Measurements from ENCODE around the gene CLDND2. TPM values are rescaled to one million over a fixed set of nuclear protein-coding genes. Genes with fewer than 3 reads are reported as not detected.

CLDND2 gene
- total RNA-seq, 1 donor from 2014 or later: not detected

- Histone ChIP-seq H3K27me3 (no peaks in the 10 kb centered on the region), H3K4me2 (no peak overlapping the region), H4K20me1 (ENCODE audit: low read depth) (no peaks in the 10 kb centered on the region), H3K27ac (no peak overlapping the region), H3K9me3 (ENCODE audit: low read depth) (no peaks in the 10 kb centered on the region), H3K79me2 (ENCODE audit: low read depth) (no peaks in the 10 kb centered on the region), H3K9ac (no peak overlapping the region), H3K36me3 (no peaks in the 10 kb centered on the region), H3F3A (ENCODE audit: low read depth) (peaks cover 9% of the 10 kb centered on the region), H3K4me3 (no peak overlapping the region), H2AFZ (replicated peaks) (no peak overlapping the region), H3K4me1 (peaks cover 7% of the 10 kb centered on the region)
- peaks cover 5% of the 10 kb centered on the region for H3K4me1 Mint-ChIP-seq
- no peaks in the 10 kb centered on the region for H3K9me3 Mint-ChIP-seq
- H3K27ac Mint-ChIP-seq: no peak overlapping the region
- H3K27me3 Mint-ChIP-seq (ENCODE audit: insufficient read depth, low read depth): peaks cover 14% of the 10 kb centered on the region
- H3K36me3 Mint-ChIP-seq: no peaks in the 10 kb centered on the region
- no peak for DNase-seq (ENCODE audit: low spot score)
- TF ChIP-seq, protein P1, sequence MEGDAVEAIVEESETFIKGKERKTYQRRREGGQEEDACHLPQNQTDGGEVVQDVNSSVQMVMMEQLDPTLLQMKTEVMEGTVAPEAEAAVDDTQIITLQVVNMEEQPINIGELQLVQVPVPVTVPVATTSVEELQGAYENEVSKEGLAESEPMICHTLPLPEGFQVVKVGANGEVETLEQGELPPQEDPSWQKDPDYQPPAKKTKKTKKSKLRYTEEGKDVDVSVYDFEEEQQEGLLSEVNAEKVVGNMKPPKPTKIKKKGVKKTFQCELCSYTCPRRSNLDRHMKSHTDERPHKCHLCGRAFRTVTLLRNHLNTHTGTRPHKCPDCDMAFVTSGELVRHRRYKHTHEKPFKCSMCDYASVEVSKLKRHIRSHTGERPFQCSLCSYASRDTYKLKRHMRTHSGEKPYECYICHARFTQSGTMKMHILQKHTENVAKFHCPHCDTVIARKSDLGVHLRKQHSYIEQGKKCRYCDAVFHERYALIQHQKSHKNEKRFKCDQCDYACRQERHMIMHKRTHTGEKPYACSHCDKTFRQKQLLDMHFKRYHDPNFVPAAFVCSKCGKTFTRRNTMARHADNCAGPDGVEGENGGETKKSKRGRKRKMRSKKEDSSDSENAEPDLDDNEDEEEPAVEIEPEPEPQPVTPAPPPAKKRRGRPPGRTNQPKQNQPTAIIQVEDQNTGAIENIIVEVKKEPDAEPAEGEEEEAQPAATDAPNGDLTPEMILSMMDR (IDR thresholded peaks at IDR 0.05): no peak
- TF ChIP-seq EZH2phosphoT487 (IDR thresholded peaks at IDR 0.05): no peak
- TF ChIP-seq EZH2 (IDR thresholded peaks at IDR 0.05): no peak
- H3K4me3 Mint-ChIP-seq: no peak overlapping the region
Observed at GRCh38 chr19:51372021-51372648, 3.3 kb upstream of the CLDND2 start.

- TF ChIP-seq, protein P1 (IDR thresholded peaks at IDR 0.05): no peak
- no peak for TF ChIP-seq EZH2phosphoT487 (IDR thresholded peaks at IDR 0.05)
- no peak for TF ChIP-seq EZH2 (IDR thresholded peaks at IDR 0.05)
- H3K4me1 ChIP-seq: peaks cover 7% of the 10 kb centered on the region
- no peaks in the 10 kb centered on the region for H3K9me3 Mint-ChIP-seq
- H4K20me1 ChIP-seq (ENCODE audit: low read depth): no peaks in the 10 kb centered on the region
- H3K79me2 ChIP-seq (ENCODE audit: low read depth): no peaks in the 10 kb centered on the region
- H3K4me2 ChIP-seq: no peak overlapping the region
- peaks cover 5% of the 10 kb centered on the region for H3K4me1 Mint-ChIP-seq
- no peak overlapping the region for H3K4me3 ChIP-seq
- peaks cover 14% of the 10 kb centered on the region for H3F3A ChIP-seq (ENCODE audit: low read depth)
- H3K36me3 ChIP-seq: no peaks in the 10 kb centered on the region
- H3K27ac Mint-ChIP-seq: no peak overlapping the region
- no peak overlapping the region for H2AFZ ChIP-seq (replicated peaks)
- no peak overlapping the region for H3K9ac ChIP-seq
- H3K27ac ChIP-seq: no peak overlapping the region
- H3K27me3 ChIP-seq: no peaks in the 10 kb centered on the region
- H3K36me3 Mint-ChIP-seq: no peaks in the 10 kb centered on the region
- DNase-seq (ENCODE audit: low spot score): no peak
- peaks cover 13% of the 10 kb centered on the region for H3K27me3 Mint-ChIP-seq (ENCODE audit: insufficient read depth, low read depth)
- no peaks in the 10 kb centered on the region for H3K9me3 ChIP-seq (ENCODE audit: low read depth)
- H3K4me3 Mint-ChIP-seq: peak overlapping the region; percentile 57
Observed at GRCh38 chr19:51371186-51371690, 2.4 kb upstream of the CLDND2 start.

GRCh38 chr19:51370230-51370629, 1.4 kb upstream of the CLDND2 start:
- H3F3A ChIP-seq (ENCODE audit: low read depth): peaks cover 14% of the 10 kb centered on the region
- peaks cover 13% of the 10 kb centered on the region for H3K4me1 Mint-ChIP-seq
- H4K20me1 ChIP-seq (ENCODE audit: low read depth): no peaks in the 10 kb centered on the region

More at GRCh38 chr19:51370230-51370629, 1.4 kb upstream of the CLDND2 start:
- no peak for DNase-seq (ENCODE audit: low spot score)
- Histone ChIP-seq H2AFZ (replicated peaks) (no peak overlapping the region), H3K27me3 (no peaks in the 10 kb centered on the region), H3K9me3 (ENCODE audit: low read depth) (no peaks in the 10 kb centered on the region), H3K27ac (no peak overlapping the region), H3K79me2 (ENCODE audit: low read depth) (no peaks in the 10 kb centered on the region), H3K9ac (no peak overlapping the region), H3K4me3 (no peak overlapping the region), H3K36me3 (no peaks in the 10 kb centered on the region), H3K4me2 (no peak overlapping the region), H3K4me1 (peaks cover 7% of the 10 kb centered on the region)
- Mint-ChIP-seq H3K27ac (peak overlapping the region; percentile 4), H3K4me3 (peak overlapping the region; percentile 50), H3K36me3 (no peaks in the 10 kb centered on the region), H3K9me3 (no peaks in the 10 kb centered on the region), H3K27me3 (ENCODE audit: insufficient read depth, low read depth) (peaks cover 13% of the 10 kb centered on the region)
- TF ChIP-seq, protein P1 (IDR thresholded peaks at IDR 0.05): no peak
- TF ChIP-seq EZH2phosphoT487 (IDR thresholded peaks at IDR 0.05) (no peak), EZH2 (IDR thresholded peaks at IDR 0.05) (no peak)

All from neural progenitor cell (in vitro differentiated cells).